Glomerular visceral epithelial cell (primary cell): ENCODE results near the gene PTPRN2.
"Not testable (repeated sequence)": the region's sequence is repeated elsewhere in the genome, so short reads cannot be mapped to it uniquely, and the experiment has no call there.

Experiments used
- DNase-seq: peaks from one replicate; pipeline ENCODE4 v3.0.0-alpha.2; 2016; ENCODE audit errors: extremely low spot score

Gene PTPRN2

GRCh38 chr7:157954901-157955300 lies 632.7 kb downstream of the PTPRN2 start:
- no peak for DNase-seq

- DNase-seq: no peak
Observed at GRCh38 chr7:157952841-157953645, 634.6 kb downstream of the PTPRN2 start.

GRCh38 chr7:157952050-157952667 lies 635.5 kb downstream of the PTPRN2 start:
- no peak for DNase-seq

GRCh38 chr7:157951300-157952049 lies 636.1 kb downstream of the PTPRN2 start:
- DNase-seq: no peak

- DNase-seq: no peak
Observed at GRCh38 chr7:157949711-157950110, 637.9 kb downstream of the PTPRN2 start.

GRCh38 chr7:157947504-157947903 lies 640.1 kb downstream of the PTPRN2 start:
- DNase-seq: no peak

- no peak for DNase-seq
Observed at GRCh38 chr7:157946398-157947060, 641.1 kb downstream of the PTPRN2 start.

GRCh38 chr7:157945401-157945800 lies 642.2 kb downstream of the PTPRN2 start:
- no peak for DNase-seq

- DNase-seq: no peak
Observed at GRCh38 chr7:157944734-157945291, 642.8 kb downstream of the PTPRN2 start.

GRCh38 chr7:157944051-157944450 lies 643.6 kb downstream of the PTPRN2 start:
- DNase-seq: no peak

GRCh38 chr7:157943561-157943960 lies 644.1 kb downstream of the PTPRN2 start:
- DNase-seq: no peak

GRCh38 chr7:157941210-157941609 lies 646.4 kb downstream of the PTPRN2 start:
- no peak for DNase-seq

GRCh38 chr7:157940497-157940896 lies 647.1 kb downstream of the PTPRN2 start:
- DNase-seq: no peak

GRCh38 chr7:157938211-157938610 lies 649.4 kb downstream of the PTPRN2 start:
- DNase-seq: no peak

- no peak for DNase-seq
Observed at GRCh38 chr7:157937406-157937805, 650.2 kb downstream of the PTPRN2 start.

GRCh38 chr7:157936976-157937375 lies 650.6 kb downstream of the PTPRN2 start:
- no peak for DNase-seq

- DNase-seq: not testable (repeated sequence)
Observed at GRCh38 chr7:157935721-157936120, 651.9 kb downstream of the PTPRN2 start.

GRCh38 chr7:157933219-157934155 lies 654.1 kb downstream of the PTPRN2 start:
- DNase-seq: not testable (repeated sequence)

GRCh38 chr7:157932498-157933218 lies 655.0 kb downstream of the PTPRN2 start:
- no peak for DNase-seq

GRCh38 chr7:157930926-157931466 lies 656.6 kb downstream of the PTPRN2 start:
- DNase-seq: no peak
